ENCODE results near the gene GABRP.

GABRP gene

DNA sequence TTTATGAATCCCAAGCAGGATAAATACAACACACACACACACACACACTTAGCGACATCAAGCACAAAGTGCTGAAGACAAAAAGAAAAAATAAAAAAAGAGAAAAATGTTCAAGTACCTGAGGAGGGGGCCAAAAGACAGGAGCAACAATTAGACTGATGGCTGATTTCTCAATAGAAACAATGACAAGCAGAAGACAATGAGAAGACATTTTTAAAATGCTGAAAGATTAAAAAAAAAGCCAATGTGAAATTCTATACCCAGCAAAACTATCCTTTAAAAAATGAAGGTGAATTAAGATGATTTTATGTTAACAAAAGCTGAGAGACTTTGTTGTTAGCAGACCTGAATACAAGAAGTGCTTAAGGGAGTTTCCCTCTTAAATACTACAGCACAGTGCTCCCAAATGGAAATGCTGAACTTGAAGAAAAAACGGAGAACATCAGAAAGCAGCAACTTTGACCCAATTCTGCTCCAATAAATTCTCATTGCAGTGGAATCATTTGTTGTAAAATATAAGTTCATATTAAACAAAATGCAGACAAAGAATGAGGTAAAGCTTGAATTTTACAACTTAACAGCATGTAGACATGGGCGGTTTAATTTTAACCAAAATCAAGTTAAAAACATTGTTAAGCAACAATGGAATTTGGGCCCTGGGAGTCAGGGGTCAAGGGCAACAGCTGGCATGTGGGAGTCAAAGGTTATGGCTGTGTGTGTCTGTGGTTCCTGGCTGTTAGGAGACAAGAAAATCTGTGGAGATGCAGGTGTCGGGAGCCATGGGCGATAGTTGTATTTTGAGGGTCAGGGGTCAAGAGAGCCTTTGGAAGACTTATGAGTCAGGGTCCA, 77.5 kb downstream of the GABRP start:
- no peak for DNase-seq (ENCODE audit: low read depth in 1 of 2, low spot score in 1 of 2)

DNA sequence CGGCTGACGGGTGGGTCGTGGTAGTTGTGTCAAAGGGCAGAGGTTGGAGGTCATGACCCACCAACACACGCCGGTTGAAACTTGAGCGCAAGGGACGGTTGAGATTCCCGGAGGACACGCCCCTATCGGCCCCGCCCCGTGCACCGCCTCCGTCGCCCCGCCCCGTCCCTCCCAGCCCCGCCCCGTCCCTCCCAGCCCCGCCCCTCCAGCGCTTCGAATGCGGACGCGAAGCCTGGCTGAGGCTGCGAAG, 78.1 kb downstream of the GABRP start:
- no peak for DNase-seq (ENCODE audit: low read depth in 1 of 2, low spot score in 1 of 2)

DNA sequence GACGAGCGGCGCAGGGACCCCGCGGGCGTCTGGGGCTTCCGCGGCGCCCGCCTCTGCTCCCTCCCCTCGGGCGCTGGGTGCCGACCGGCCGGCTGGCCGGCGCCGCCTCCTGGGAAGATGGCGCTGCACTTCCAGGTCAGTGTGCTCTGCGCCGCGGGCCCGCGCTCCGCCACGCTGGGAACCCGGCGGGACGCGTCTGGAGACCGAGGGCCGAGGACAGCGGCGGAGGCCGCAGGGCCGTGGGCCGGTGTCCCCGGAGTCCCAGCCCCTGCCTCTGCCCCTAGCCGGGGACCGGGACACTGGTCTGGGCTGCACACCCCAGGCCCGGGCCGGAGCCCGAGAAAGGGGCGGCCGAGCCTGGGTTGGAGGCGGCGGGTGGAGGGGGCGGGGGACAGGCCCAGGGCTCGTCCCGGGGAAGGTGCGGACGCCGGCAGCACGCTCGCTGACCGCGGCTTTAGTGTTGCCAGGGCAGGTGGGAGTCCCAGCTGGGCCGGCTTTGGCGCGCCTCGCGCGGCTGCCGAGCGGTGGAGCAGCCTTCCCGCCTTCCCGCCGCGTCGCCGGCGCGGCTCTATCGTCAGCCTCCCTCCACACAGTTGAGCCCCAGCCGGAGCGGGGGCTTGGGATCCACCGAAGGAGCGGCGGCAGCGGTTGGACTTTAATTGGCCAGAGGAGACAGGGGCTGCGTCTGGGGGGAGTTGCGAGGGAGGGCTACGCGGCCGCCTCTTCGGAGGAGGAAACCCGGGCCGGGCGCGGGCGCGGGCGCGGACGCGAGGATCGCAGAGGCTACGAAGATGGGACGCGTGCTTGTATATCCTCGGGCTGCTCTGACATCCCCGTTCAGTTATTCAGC, 78.6 kb downstream of the GABRP start, which contains the start of gene RANBP17:
RANBP17 (plus strand) TSS at position 102 of the 850 bp plus-strand sequence.
- DNase-seq (ENCODE audit: low read depth in 1 of 2, low spot score in 1 of 2), result no peak

DNA sequence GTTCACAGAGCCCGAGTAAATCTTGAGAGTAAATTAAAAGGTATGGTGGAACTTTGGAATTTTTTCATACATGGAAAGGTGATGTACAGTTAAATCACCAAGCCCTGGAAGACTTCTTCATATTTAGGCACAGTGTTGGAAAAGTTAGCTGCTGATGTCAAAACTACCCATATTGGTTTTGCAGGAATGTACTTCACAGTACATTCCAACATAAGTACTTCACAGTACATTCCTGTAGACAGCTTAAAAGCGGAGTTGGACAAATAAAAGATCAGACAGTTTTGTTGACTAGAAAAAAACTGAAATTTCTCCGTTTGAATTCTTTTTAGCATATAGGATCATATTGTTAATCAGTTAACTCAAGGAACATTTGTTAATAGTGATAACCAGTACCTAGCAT, 80.1 kb downstream of the GABRP start:
- DNase-seq (ENCODE audit: low read depth in 1 of 2, low spot score in 1 of 2), result no peak
